ENCODE results near the gene EMILIN3.

EMILIN3 gene

GRCh38 chr20:41364236-41364855 lies 2.3 kb downstream of the EMILIN3 start:
- DNase-seq (ENCODE audit: low read depth, low spot score) = no peak

- no peak for DNase-seq (ENCODE audit: low read depth, low spot score)
Measured at GRCh38 chr20:41363601-41364000, 3.0 kb downstream of the EMILIN3 start.

GRCh38 chr20:41362748-41363140 lies 3.9 kb downstream of the EMILIN3 start:
- DNase-seq (ENCODE audit: low read depth, low spot score) = no peak

GRCh38 chr20:41361757-41362747 lies 4.6 kb downstream of the EMILIN3 start:
- DNase-seq (ENCODE audit: low read depth, low spot score) = no peak

- DNase-seq (ENCODE audit: low read depth, low spot score) = no peak
Measured at GRCh38 chr20:41360831-41361756, 5.5 kb downstream of the EMILIN3 start.

DNA sequence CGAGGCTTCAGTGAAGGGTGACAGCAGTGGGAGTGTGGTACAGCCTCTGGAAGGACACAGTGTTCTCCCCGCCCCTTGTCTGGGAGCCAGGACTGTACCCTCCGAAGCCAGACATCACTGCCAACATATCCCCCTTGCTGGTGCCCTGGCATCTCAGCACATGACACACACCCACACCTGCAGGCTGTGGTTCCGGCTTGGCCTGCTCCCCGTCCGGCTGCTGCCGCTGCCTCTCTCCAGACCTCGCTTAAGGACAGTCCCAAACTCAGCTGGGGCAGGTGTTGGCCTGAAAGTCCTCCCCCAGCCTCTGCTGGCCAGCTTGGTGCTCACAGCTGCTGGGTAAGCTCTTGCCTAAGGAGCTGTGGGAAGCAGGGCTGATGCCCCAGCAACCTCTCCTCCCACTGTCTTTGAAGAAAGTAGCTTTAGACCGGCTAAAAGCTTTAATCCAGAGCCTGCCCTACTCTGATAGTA lies 7.0 kb downstream of the EMILIN3 start:
- DNase-seq (ENCODE audit: low read depth, low spot score) = no peak

- no peak for DNase-seq (ENCODE audit: low read depth, low spot score)
Measured at GRCh38 chr20:41358717-41359116, 7.9 kb downstream of the EMILIN3 start.

DNA sequence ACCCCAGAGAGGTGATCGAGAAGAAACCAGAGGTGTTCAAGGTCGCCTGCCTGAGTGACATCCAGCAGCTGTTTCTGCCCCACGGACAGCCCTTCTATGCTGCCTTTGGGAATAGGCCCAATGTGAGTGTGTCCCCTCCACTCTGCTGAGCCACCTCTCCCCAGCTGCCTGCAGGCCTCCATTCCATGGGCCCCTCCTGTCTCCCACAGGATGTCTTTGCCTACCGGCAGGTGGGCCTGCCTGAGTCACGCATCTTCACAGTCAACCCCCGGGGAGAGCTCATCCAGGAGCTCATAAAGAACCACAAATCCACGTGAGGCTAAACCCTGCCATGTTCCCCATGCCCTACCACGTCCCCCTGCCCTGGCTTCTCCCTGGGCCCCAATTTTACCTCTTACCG lies 8.4 kb downstream of the EMILIN3 start:
- DNase-seq (ENCODE audit: low read depth, low spot score) = no peak

- DNase-seq (ENCODE audit: low read depth, low spot score) = no peak
Measured at GRCh38 chr20:41357424-41358163, 9.0 kb downstream of the EMILIN3 start.

DNA sequence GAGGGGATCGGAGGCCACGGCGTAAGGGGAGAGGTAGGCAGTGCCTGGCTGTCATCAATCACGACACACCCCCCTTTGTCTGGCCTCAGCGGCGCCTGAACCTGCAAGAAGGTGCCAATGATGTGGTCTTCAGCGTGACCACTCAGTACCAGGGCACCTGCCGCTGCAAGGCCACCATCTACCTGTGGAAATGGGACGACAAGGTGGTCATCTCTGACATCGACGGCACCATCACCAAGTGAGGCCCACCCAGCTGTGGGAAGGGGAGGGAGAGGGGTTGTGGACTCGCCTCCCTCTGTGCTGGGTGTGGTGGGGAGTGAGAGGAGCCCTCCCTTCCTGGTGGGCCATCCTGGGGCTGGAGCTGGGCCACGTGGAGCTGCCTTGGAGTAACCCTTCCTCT lies 9.7 kb downstream of the EMILIN3 start:
- no peak for DNase-seq (ENCODE audit: low read depth, low spot score)

- no peak for DNase-seq (ENCODE audit: low read depth, low spot score)
Measured at GRCh38 chr20:41355598-41356203, 10.9 kb downstream of the EMILIN3 start.

GRCh38 chr20:41355192-41355591 lies 11.4 kb downstream of the EMILIN3 start:
- no peak for DNase-seq (ENCODE audit: low read depth, low spot score)

DNA sequence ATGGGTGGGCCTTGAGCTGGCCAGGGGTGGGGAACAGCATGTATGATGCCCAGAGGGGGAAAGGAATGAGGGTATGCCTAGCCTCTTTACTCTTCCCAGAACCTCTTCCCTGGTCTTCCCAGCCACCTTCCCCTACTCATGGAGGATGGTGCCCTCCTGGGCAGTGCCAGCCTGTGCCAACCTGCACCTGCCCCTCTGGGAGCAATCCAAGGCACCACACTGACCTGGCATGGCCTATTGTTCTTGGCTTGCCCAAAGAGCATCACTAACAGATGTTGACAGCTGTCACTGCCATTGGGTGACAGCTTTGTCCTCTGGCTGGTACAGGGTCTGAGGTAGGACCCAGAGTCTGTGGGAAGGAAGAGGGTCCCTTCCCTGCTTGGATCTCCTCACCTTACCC lies 13.1 kb downstream of the EMILIN3 start:
- no peak for DNase-seq (ENCODE audit: low read depth, low spot score)

- no peak for DNase-seq (ENCODE audit: low read depth, low spot score)
Measured at GRCh38 chr20:41352666-41353065, 14.0 kb downstream of the EMILIN3 start.

DNA sequence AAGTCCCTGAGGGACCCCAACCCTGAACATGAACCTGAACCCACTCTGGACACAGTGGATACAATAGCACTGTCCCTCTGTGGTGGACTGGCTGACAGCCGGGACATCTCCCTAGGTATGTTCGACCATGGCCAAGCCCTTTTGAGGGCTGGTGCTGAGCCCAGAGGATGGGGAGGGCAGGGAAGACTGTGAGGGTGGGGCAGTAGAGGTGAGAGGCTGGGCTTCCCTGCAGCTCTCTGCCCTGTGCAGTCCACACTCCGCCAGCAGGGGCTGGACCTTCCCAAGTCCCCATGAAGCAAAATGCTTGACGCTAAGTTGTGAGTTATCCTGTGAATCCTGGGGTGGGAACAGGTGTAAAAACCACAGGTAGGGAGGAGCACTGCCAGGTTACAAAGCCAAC lies 14.5 kb downstream of the EMILIN3 start:
- DNase-seq (ENCODE audit: low read depth, low spot score) = no peak

GRCh38 chr20:41350408-41350962 lies 16.1 kb downstream of the EMILIN3 start:
- DNase-seq (ENCODE audit: low read depth, low spot score) = no peak

DNA sequence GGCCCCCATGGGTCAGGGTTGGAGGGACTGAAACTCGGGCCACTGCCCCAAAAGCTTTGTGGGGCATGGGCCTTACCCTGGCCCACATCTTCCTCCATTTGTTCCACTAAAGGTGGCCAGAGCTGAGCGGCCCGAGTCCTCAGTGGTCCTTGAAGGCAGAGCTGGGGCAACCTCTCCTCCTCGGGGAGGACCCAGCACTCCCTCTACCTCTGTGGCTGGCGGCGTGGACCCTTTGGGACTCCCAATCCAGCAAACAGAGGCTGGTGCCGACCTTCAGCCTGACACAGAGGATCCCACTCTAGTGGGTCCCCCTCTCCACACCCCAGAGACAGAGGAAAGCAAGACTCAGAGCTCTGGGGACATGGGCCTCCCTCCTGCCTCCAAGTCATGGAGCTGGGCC lies 16.7 kb downstream of the EMILIN3 start:
- no peak for DNase-seq (ENCODE audit: low read depth, low spot score)

DNA sequence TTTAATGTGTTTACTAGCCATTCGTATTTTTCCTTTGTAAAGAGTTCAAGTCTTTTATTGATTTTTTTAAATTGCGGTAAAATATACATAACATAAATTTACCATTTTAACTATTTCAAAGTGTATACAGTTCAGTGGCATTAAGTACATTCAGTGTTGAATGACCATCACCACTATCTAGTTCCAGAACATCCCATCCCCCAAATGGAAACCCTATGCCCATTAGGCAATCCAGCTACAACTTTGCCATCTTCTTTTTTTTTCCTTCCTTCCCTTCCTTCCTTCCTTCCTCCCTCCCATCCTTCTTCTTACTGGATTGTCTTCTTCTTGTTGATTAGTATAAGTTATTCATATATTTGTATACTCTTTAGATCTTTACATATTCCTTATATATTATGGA lies 17.4 kb downstream of the EMILIN3 start:
- DNase-seq (ENCODE audit: low read depth, low spot score) = no peak

DNA sequence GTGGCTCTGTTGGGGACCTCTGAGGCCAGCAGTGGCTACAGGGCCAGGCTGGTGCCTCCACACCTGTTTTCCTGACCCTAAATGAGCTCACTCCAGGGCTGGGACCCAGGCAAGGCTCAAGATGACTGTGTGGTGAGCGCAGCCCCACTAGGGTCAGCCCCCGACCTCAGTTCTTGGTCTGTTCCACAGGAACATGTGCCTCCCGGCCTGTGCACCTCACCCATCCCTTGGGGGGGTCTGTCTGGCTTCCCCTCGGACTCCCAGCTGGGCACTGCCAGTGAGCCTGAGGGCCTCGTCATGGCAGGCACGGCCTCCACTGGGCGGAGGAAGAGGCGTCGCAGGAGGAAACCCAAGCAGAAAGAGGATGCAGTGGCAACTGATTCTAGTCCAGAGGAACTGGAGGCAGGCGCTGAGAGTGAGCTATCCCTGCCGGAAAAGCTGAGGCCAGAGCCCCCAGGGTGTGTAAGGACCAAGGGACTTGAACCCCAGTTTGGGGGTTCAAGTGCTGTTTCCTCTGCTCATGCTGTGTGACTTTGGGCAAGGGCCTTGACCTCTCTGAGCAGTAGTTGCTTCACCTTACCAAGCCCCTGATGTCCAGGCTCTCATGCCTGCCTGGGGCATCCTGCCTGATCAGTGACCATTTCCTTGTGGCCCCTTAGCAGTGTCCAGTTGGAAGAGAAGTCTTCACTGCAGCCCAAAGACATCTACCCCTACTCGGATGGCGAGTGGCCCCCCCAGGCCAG lies 18.0 kb downstream of the EMILIN3 start:
- no peak for DNase-seq (ENCODE audit: low read depth, low spot score)
